ENCODE data around the gene SLC2A10.

Gene SLC2A10

GRCh38 chr20:46715292-46715756 lies 5.9 kb downstream of the SLC2A10 start:
- H3K4me3 ChIP-seq (ENCODE audit: control insufficient read depth, low read depth, low read length): no peak overlapping the region
- TF ChIP-seq CTCF (conservative IDR thresholded peaks at IDR 0.05; ENCODE audit: control insufficient read depth, insufficient read depth, low read depth, low read length): peak; percentile 21
- DNase-seq (ENCODE audit: low read depth): peak; percentile 88

- H3K4me3 ChIP-seq (ENCODE audit: control insufficient read depth, low read depth, low read length): no peak overlapping the region
- DNase-seq (ENCODE audit: low read depth): no peak
- TF ChIP-seq CTCF (conservative IDR thresholded peaks at IDR 0.05; ENCODE audit: control insufficient read depth, insufficient read depth, low read depth, low read length): no peak
These were observed 8.5 kb downstream of the SLC2A10 start for GRCh38 chr20:46717818-46718541.

- TF ChIP-seq CTCF (conservative IDR thresholded peaks at IDR 0.05; ENCODE audit: control insufficient read depth, insufficient read depth, low read depth, low read length): no peak
- no peak overlapping the region for H3K4me3 ChIP-seq (ENCODE audit: control insufficient read depth, low read depth, low read length)
- no peak for DNase-seq (ENCODE audit: low read depth)
These were observed 10.6 kb downstream of the SLC2A10 start for GRCh38 chr20:46720019-46720418.

GRCh38 chr20:46720776-46721425 lies 11.5 kb downstream of the SLC2A10 start:
- TF ChIP-seq CTCF (conservative IDR thresholded peaks at IDR 0.05; ENCODE audit: control insufficient read depth, insufficient read depth, low read depth, low read length): no peak
- DNase-seq (ENCODE audit: low read depth): peak; percentile 35
- no peak overlapping the region for H3K4me3 ChIP-seq (ENCODE audit: control insufficient read depth, low read depth, low read length)

GRCh38 chr20:46721476-46721875 lies 12.0 kb downstream of the SLC2A10 start:
- H3K4me3 ChIP-seq (ENCODE audit: control insufficient read depth, low read depth, low read length): no peak overlapping the region
- DNase-seq (ENCODE audit: low read depth): no peak
- no peak for TF ChIP-seq CTCF (conservative IDR thresholded peaks at IDR 0.05; ENCODE audit: control insufficient read depth, insufficient read depth, low read depth, low read length)

GRCh38 chr20:46722450-46722849 lies 13.0 kb downstream of the SLC2A10 start:
- no peak overlapping the region for H3K4me3 ChIP-seq (ENCODE audit: control insufficient read depth, low read depth, low read length)
- no peak for DNase-seq (ENCODE audit: low read depth)
- no peak for TF ChIP-seq CTCF (conservative IDR thresholded peaks at IDR 0.05; ENCODE audit: control insufficient read depth, insufficient read depth, low read depth, low read length)
